ENCODE results near the gene ADAM15. TPM values are rescaled to one million over a fixed set of nuclear protein-coding genes. Genes with fewer than 3 reads are reported as not detected.
A peak's percentile ranks its signal among the peaks of the same experiment; 100 is the strongest.

The ADAM15 gene
- total RNA-seq, 2 experiments from 2014 or later, result 37.0 to 37.3 TPM

DNA sequence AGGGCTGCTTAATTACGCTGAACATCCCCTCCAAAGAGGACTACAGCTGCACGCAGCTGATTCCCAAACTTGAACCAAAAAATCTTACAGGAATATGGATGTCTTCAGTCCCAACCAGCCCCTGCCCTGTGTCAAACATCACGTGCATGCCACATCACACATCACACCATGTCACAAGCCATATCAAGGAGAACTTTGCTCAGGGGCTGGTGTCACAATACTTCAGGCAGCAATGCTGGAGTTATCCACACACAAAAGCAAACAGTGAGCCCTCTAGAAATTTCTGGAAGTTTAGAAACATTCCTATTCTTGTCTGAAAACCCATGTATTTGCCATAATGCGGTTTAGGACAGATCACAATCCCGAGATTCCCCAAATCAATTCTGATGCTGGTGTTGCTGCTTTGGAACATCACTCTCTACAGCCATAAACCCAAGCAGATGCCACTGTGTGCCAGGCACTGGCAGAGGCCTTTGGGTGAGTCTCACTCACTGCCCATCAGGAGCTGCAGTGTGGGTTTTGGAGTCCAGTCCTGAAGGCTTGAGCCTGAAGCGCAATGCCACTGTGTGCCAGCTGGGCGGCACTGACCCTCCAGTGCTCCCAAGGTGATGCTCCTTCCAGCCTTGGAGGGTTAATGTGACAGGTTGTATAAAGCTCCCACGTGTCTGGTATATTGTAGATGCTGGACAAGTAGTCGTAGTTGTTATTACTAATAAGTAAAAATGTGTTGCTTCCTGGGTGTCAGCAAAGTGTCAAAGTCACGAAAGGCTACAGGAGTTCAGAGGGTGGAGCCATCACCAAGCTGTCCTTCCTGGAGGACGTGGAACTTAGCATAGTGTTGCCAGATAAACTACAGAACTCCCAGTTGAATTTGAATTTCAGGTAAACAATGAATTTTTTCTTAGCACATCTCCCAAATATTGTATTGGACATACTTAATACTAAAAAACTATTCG is 56.5 kb downstream of the ADAM15 start:
- POLR2A ChIA-PET, result no interaction called here
- ATAC-seq (ENCODE audit: low read depth), result no peak
- H3K27me3 Mint-ChIP-seq, result peaks cover 13% of the 10 kb centered on the region

DNA sequence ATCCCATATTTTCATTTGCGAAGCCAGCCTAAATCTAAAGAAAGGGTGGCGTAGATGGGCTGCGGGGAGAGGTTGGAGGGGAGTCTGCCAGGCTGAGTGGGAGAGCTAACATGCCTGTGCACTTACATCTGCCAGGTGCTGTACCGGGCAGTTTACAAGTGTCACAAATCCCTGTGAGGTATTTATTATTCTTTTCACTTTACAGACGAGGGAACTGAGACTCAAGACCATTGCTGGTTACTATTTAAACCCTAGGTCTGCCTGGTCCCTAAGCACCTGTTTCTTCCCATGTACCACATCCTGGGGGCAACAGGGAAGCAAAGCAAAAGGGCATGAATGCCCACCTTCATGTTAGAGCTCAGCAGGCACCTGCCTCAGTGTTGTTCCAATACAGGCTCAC is 57.2 kb downstream of the ADAM15 start:
- Mint-ChIP-seq H3K4me1 (no peaks in the 10 kb centered on the region), H3K9me3 (no peaks in the 10 kb centered on the region), H3K4me3 (no peak overlapping the region), H3K27ac (no peak overlapping the region), H3K27me3 (peaks cover 13% of the 10 kb centered on the region), H3K36me3 (no peaks in the 10 kb centered on the region)
- DNase-seq (no peak), ATAC-seq (ENCODE audit: low read depth) (no peak)
- POLR2A ChIA-PET, result no interaction called here

More for the DNA sequence above, 56.5 kb downstream of the ADAM15 start:
- Mint-ChIP-seq H3K27ac (no peak overlapping the region), H3K4me1 (no peaks in the 10 kb centered on the region), H3K36me3 (no peaks in the 10 kb centered on the region), H3K4me3 (no peak overlapping the region), H3K9me3 (no peaks in the 10 kb centered on the region)
- DNase-seq, result no peak

DNA sequence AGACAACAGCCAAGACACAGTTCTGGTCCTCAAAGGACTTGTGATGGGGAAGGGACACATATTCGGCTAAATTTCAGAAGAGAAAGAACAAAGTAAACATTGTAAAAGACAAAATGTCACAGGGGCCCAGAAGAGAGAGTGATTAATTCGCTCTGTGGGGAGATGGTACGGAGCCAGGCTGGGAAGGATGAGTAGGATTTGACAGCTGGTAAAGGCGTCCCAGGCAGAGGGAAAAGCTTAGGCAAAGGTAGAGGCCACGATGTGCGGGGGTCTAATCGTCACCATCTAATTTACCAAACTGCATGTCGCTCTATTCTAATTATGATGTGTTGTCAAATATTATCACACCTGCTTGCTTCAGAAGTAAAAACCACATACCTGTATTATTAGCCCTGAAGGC is 59.3 kb downstream of the ADAM15 start:
- H3K27me3 Mint-ChIP-seq, result peaks cover 9% of the 10 kb centered on the region
- H3K4me1 Mint-ChIP-seq, result no peaks in the 10 kb centered on the region
- no peaks in the 10 kb centered on the region for H3K9me3 Mint-ChIP-seq
- peak overlapping the region; percentile 5 for H3K27ac Mint-ChIP-seq
- H3K4me3 Mint-ChIP-seq, result no peak overlapping the region
- POLR2A ChIA-PET, result no interaction called here
- ATAC-seq (ENCODE audit: low read depth) (no peak), DNase-seq (no peak)
- H3K36me3 Mint-ChIP-seq, result no peaks in the 10 kb centered on the region

DNA sequence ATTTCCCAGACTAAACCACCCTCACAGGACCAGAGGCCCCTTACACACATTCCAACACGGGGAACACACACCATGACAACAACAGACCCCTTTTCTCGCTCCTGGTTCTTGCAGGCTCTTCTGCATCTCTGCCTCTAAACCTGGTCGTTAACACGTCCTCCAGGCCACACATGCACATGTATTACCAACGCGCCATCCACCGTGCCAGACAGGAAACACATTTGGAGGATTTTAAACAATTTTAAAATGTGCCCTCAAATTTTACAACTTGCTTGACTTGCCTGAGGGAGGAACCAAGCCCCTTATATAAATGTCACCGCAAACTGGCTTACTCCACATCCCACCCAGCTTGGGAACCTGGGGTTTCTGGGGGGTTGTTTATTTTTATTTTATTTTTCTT is 59.7 kb downstream of the ADAM15 start:
- Mint-ChIP-seq H3K9me3 (no peaks in the 10 kb centered on the region), H3K4me3 (no peak overlapping the region), H3K4me1 (no peaks in the 10 kb centered on the region), H3K27me3 (peaks cover 5% of the 10 kb centered on the region), H3K27ac (no peak overlapping the region), H3K36me3 (no peaks in the 10 kb centered on the region)
- ATAC-seq (ENCODE audit: low read depth) (no peak), DNase-seq (no peak)
- POLR2A ChIA-PET, result no interaction called here

Other genes starting within 250 kb of the ADAM15 start
- under 1 TPM in 1 of 2 experiments, not detected in 1; 0.06 TPM for gene KCNN3, start 181.0 kb upstream of the ADAM15 start, total RNA-seq
- gene PMVK, start 114.6 kb upstream of the ADAM15 start, total RNA-seq, result 10 to 100 TPM; 25.6 to 26.4 TPM
- 100 to 1,000 TPM; 149 to 155 TPM for gene PBXIP1, start 95.2 kb upstream of the ADAM15 start, total RNA-seq
- gene PYGO2, start 89.5 kb upstream of the ADAM15 start, total RNA-seq, result 10 to 100 TPM; 55.3 TPM
- gene SHC1, start 80.6 kb upstream of the ADAM15 start, total RNA-seq, result 10 to 100 TPM; 67.4 to 72.3 TPM
- gene CKS1B, start 76.6 kb upstream of the ADAM15 start, total RNA-seq, result 100 to 1,000 TPM; 112 to 114 TPM
- gene FLAD1, start 68.0 kb upstream of the ADAM15 start, total RNA-seq, result 10 to 100 TPM; 46.2 to 48.9 TPM
- gene LENEP, start 57.7 kb upstream of the ADAM15 start, total RNA-seq, result 1 to 10 TPM; 1.1 to 1.9 TPM
- gene ZBTB7B, start 48.5 kb upstream of the ADAM15 start, total RNA-seq, result 10 to 100 TPM; 41.4 to 48.4 TPM
- gene DCST2, start 17.5 kb upstream of the ADAM15 start, total RNA-seq, result 1 to 10 TPM in 1 of 2 experiments, under 1 TPM in 1; 0.91 to 1.4 TPM
- not detected for gene DCST1, start 17.5 kb upstream of the ADAM15 start, total RNA-seq
- gene EFNA4, start 12.4 kb downstream of the ADAM15 start, total RNA-seq, result 1 to 10 TPM; 7.9 to 8.1 TPM
- 1 to 10 TPM; 3.6 to 4.2 TPM for gene EFNA3, start 27.5 kb downstream of the ADAM15 start, total RNA-seq
- under 1 TPM; 0.25 to 0.48 TPM for gene EFNA1, start 76.6 kb downstream of the ADAM15 start, total RNA-seq
- 10 to 100 TPM; 40.7 to 45.0 TPM for gene SLC50A1, start 84.5 kb downstream of the ADAM15 start, total RNA-seq
- 10 to 100 TPM; 60.0 to 71.1 TPM for gene DPM3, start 89.2 kb downstream of the ADAM15 start, total RNA-seq
- gene KRTCAP2, start 122.0 kb downstream of the ADAM15 start, total RNA-seq, result 100 to 1,000 TPM; 146 to 170 TPM
- gene TRIM46, start 122.5 kb downstream of the ADAM15 start, total RNA-seq, result 10 to 100 TPM; 12.4 to 13.4 TPM
- gene THBS3, start 156.6 kb downstream of the ADAM15 start, total RNA-seq, result 10 to 100 TPM; 25.1 to 26.3 TPM
- gene MTX1, start 157.4 kb downstream of the ADAM15 start, total RNA-seq, result 10 to 100 TPM; 31.5 to 31.7 TPM
- gene ENTREP3, start 204.2 kb downstream of the ADAM15 start, total RNA-seq, result 10 to 100 TPM; 26.0 to 29.4 TPM
- 10 to 100 TPM; 81.7 to 84.2 TPM for gene SCAMP3, start 211.0 kb downstream of the ADAM15 start, total RNA-seq
- 100 to 1,000 TPM; 110 to 112 TPM for gene CLK2, start 222.2 kb downstream of the ADAM15 start, total RNA-seq
- 1 to 10 TPM; 5.0 to 6.7 TPM for gene HCN3, start 226.1 kb downstream of the ADAM15 start, total RNA-seq

All from activated naive CD8-positive, alpha-beta T cell treated with anti-CD3 and anti-CD28 coated beads, Interleukin-2, amount 10 ng/mL, durations not matched to agents 7 days and 5 days (primary cell).